Endothelial cell (in vitro differentiated cells): ENCODE data around the gene GXYLT2. TPM values are rescaled to one million over a fixed set of nuclear protein-coding genes. Genes with fewer than 3 reads are reported as not detected.

ENCODE experiments used
- DNase-seq: peaks from one replicate; pipeline ENCODE4 v3.0.0; 2021; ENCODE audit warnings: low spot score
- H3K27ac Mint-ChIP-seq: one replicate; pipeline ENCODE4 v1.8.0; 2021; ENCODE audit warnings: mixed read lengths, inconsistent platforms; ENCODE audit not compliant: unreplicated experiment
- H3K27me3 Mint-ChIP-seq: one replicate; pipeline ENCODE4 v1.8.0; 2021; ENCODE audit warnings: mild to moderate bottlenecking, moderate library complexity, mixed read lengths, inconsistent platforms; ENCODE audit not compliant: unreplicated experiment
- H3K36me3 Mint-ChIP-seq: one replicate; pipeline ENCODE4 v1.8.0; 2021; ENCODE audit warnings: mild to moderate bottlenecking, low read depth, mixed read lengths, inconsistent platforms; ENCODE audit not compliant: unreplicated experiment
- H3K4me1 Mint-ChIP-seq: one replicate; pipeline ENCODE4 v1.8.0; 2021; ENCODE audit warnings: mild to moderate bottlenecking, mixed read lengths, inconsistent platforms; ENCODE audit not compliant: unreplicated experiment
- H3K4me3 Mint-ChIP-seq: one replicate; pipeline ENCODE4 v1.8.0; 2021; ENCODE audit warnings: mild to moderate bottlenecking, mixed read lengths, inconsistent platforms; ENCODE audit not compliant: unreplicated experiment
- H3K9me3 Mint-ChIP-seq: one replicate; pipeline ENCODE4 v1.8.0; 2021; ENCODE audit warnings: mixed read lengths, inconsistent platforms; ENCODE audit not compliant: unreplicated experiment
- CTCF ChIP-seq: fragments of 200-600 bp; sonication (generic); IDR thresholded peaks from one replicate; pipeline ENCODE4 v1.5.0; 2021; ENCODE audit warnings: antibody characterized with exemption; ENCODE audit not compliant: unreplicated experiment
- total RNA-seq: library from RNA; stranded (reverse); fragmentation: NEBNext Ultra II Directional; extraction: Animal tissue kit (Norgen Biotek cat#: 25700); gene quantifications from one replicate; pipeline ENCODE4 v1.2.1, GENCODE V29; 2021; ENCODE audit not compliant: unreplicated experiment

GXYLT2 gene
- total RNA-seq, 1 donor from 2014 or later, result 1.8 TPM

GRCh38 chr3:72972706-72973030 lies 84.8 kb downstream of the GXYLT2 start:
- no peak for TF ChIP-seq CTCF
- Mint-ChIP-seq H3K27ac (no peak overlapping the region), H3K27me3 (no peaks in the 10 kb centered on the region), H3K4me1 (peaks cover 4% of the 10 kb centered on the region), H3K36me3 (no peaks in the 10 kb centered on the region), H3K9me3 (no peaks in the 10 kb centered on the region), H3K4me3 (no peak overlapping the region)
- no peak for DNase-seq

GRCh38 chr3:72973031-72973723 lies 85.3 kb downstream of the GXYLT2 start:
- peaks cover 4% of the 10 kb centered on the region for H3K4me1 Mint-ChIP-seq
- H3K4me3 Mint-ChIP-seq, result no peak overlapping the region
- no peak overlapping the region for H3K27ac Mint-ChIP-seq

GRCh38 chr3:72973786-72974185 lies 85.9 kb downstream of the GXYLT2 start:
- Mint-ChIP-seq H3K27me3 (no peaks in the 10 kb centered on the region), H3K4me3 (no peak overlapping the region), H3K9me3 (no peaks in the 10 kb centered on the region), H3K27ac (no peak overlapping the region), H3K4me1 (peaks cover 4% of the 10 kb centered on the region), H3K36me3 (no peaks in the 10 kb centered on the region)
- no peak for TF ChIP-seq CTCF
- no peak for DNase-seq

More at GRCh38 chr3:72973031-72973723, 85.3 kb downstream of the GXYLT2 start:
- DNase-seq, result no peak
- no peaks in the 10 kb centered on the region for H3K9me3 Mint-ChIP-seq
- no peaks in the 10 kb centered on the region for H3K36me3 Mint-ChIP-seq
- H3K27me3 Mint-ChIP-seq, result no peaks in the 10 kb centered on the region
- no peak for TF ChIP-seq CTCF

GRCh38 chr3:72974956-72975355 lies 87.1 kb downstream of the GXYLT2 start:
- Mint-ChIP-seq H3K27me3 (no peaks in the 10 kb centered on the region), H3K9me3 (no peaks in the 10 kb centered on the region), H3K27ac (no peak overlapping the region), H3K4me3 (no peak overlapping the region), H3K36me3 (no peaks in the 10 kb centered on the region), H3K4me1 (peaks cover 4% of the 10 kb centered on the region)
- no peak for TF ChIP-seq CTCF
- DNase-seq, result no peak

GRCh38 chr3:72976281-72976741 lies 88.5 kb downstream of the GXYLT2 start:
- Mint-ChIP-seq H3K36me3 (no peaks in the 10 kb centered on the region), H3K4me3 (no peak overlapping the region), H3K4me1 (peaks cover 4% of the 10 kb centered on the region), H3K27me3 (no peaks in the 10 kb centered on the region), H3K9me3 (no peaks in the 10 kb centered on the region), H3K27ac (no peak overlapping the region)
- no peak for TF ChIP-seq CTCF
- DNase-seq, result no peak
